Testis (tissue), 2 donors: Measurements from ENCODE around the gene MAGEA4.

Experiments
- CTCF ChIP-seq, 3 experiments: fragments of 450-650 bp in 2 of 3; fragments of 200-600 bp in 1 of 3; sonication (generic) in 1 of 3; IDR thresholded peaks; one replicate each; pipeline ENCODE4 v1.5.1; 2016 to 2019; ENCODE audit warnings: antibody characterized with exemption in 3 of 3, mild to moderate bottlenecking in 2 of 3, moderate library complexity in 1 of 3
- POLR2A ChIP-seq: fragments of 450-650 bp; IDR thresholded peaks from one replicate; pipeline ENCODE4 v1.6.1; 2017; ENCODE audit warnings: antibody characterized with exemption, mild to moderate bottlenecking, moderate library complexity

GRCh38 chrX:151923648-151924047 is 11.0 kb downstream of the MAGEA4 start:
- TF ChIP-seq POLR2A (no peak), CTCF (IDR thresholded peaks at IDR 0.05) (no peak)
